K562 (cell line): ENCODE data around the gene SH2D4B. TPM values are rescaled to one million over a fixed set of nuclear protein-coding genes. Genes with fewer than 3 reads are reported as not detected.

Source experiments
- ATAC-seq: fragments of 200-7000 bp; cut with Tn5 transposase; 3 replicates; pipeline ENCODE4 v1.9.1; 2020; ENCODE audit warnings: moderate library complexity
- BruUV-seq: library from RNA; stranded (reverse); fragments of 400-500 nt; replicated peaks from 2 replicates; lab custom pipeline; 2021; lab: Mats Ljungman, UMichigan
- CTCF ChIA-PET: fragments of 300-600 bp; formaldehyde crosslinking; extraction: SDS; loops from one replicate; lab custom pipeline; 2021; ENCODE audit warnings: low intra/inter-chr PET ratio; lab: Yijun Ruan, JAX
- POLR2A ChIA-PET: fragments of 300-600, 350-650 bp; sonication (Branson Sonifier 250); formaldehyde crosslinking; extraction: SDS; loops from one replicate; lab custom pipeline; 2021; ENCODE audit warnings: antibody characterized with exemption, inconsistent platforms; lab: Yijun Ruan, JAX
- DNase-seq, 4 experiments: peaks; one replicate each; pipeline versions ENCODE4 v3.0.0 to v3.0.0-alpha.2; 2011 to 2018; ENCODE audit warnings: low spot score in 3 of 4, mixed read lengths in 3 of 4; ENCODE audit errors: extremely low read depth in 1 of 4
- FAIRE-seq: peaks from 2 replicates; lab custom pipeline; 2011; peaks lifted over from hg19 to GRCh38; lab: Jason Lieb, UNC
- H2AFZ ChIP-seq: 2 replicates; pipeline ENCODE4 v1.6.0; 2011; ENCODE audit warnings: low read depth, low read length, control low read depth, inconsistent platforms
- H3K27ac ChIP-seq: fragments of 200-600 bp; 3 replicates; pipeline ENCODE4 v1.8.0; 2011; ENCODE audit warnings: low read depth, mild to moderate bottlenecking, control low read depth, inconsistent platforms, low read length, moderate library complexity, mixed read lengths; ENCODE audit errors: extremely low read depth
- H3K27me3 ChIP-seq, 2 experiments: fragments of 300-600 bp in 1 of 2; 2 replicates in 1 of 2; 3 replicates in 1 of 2; pipeline versions ENCODE4 v1.6.0 to v1.8.0; 2011; ENCODE audit warnings: inconsistent platforms in 2 of 2, low read length in 2 of 2, mild to moderate bottlenecking in 1 of 2, mixed read lengths in 1 of 2, moderate library complexity in 1 of 2; ENCODE audit not compliant: control insufficient read depth in 2 of 2, insufficient read depth in 2 of 2
- H3K36me3 ChIP-seq: fragments of 300-600 bp; 3 replicates; pipeline ENCODE4 v1.8.0; 2011; ENCODE audit warnings: mild to moderate bottlenecking, low read length, inconsistent platforms; ENCODE audit not compliant: control insufficient read depth, insufficient read depth
- H3K4me1 ChIP-seq, 2 experiments: fragments of 200-600 bp in 1 of 2; replicated peaks in 1 of 2; 2 replicates in 1 of 2; 3 replicates in 1 of 2; pipeline versions ENCODE4 v1.5.1 to v1.8.0; 2011; ENCODE audit warnings: inconsistent platforms in 2 of 2, low read length in 2 of 2, mild to moderate bottlenecking in 1 of 2, mixed read lengths in 1 of 2, moderate library complexity in 1 of 2; ENCODE audit not compliant: control insufficient read depth in 2 of 2, insufficient read depth in 2 of 2
- H3K4me2 ChIP-seq: 2 replicates; pipeline ENCODE4 v1.6.1; 2011; ENCODE audit warnings: low read length, control low read depth, inconsistent platforms, mixed read lengths; ENCODE audit not compliant: insufficient read depth
- H3K4me3 ChIP-seq: fragments of 200-600 bp; sonication (generic), shearing (Covaris generic); 2 replicates; pipeline ENCODE4 v1.5.1; 2016; ENCODE audit warnings: control low read depth, inconsistent platforms
- H3K79me2 ChIP-seq: fragments of 200-600 bp; 3 replicates; pipeline ENCODE4 v1.8.0; 2011; ENCODE audit warnings: low read length, inconsistent platforms; ENCODE audit not compliant: control insufficient read depth, insufficient read depth
- H3K9ac ChIP-seq, 2 experiments: 2 replicates each; pipeline versions ENCODE4 v1.6.0 to v1.6.1; 2011; ENCODE audit warnings: low read depth in 2 of 2, low read length in 2 of 2, control low read depth in 1 of 2, inconsistent platforms in 1 of 2, mild to moderate bottlenecking in 1 of 2, mixed read lengths in 1 of 2; ENCODE audit not compliant: insufficient read depth in 1 of 2
- H3K9me1 ChIP-seq: one replicate; pipeline ENCODE4 v1.6.0; 2011; ENCODE audit warnings: inconsistent platforms, mild to moderate bottlenecking, low read length, moderate library complexity; ENCODE audit not compliant: control insufficient read depth, insufficient read depth
- H3K9me3 ChIP-seq: replicated peaks from 2 replicates; pipeline ENCODE4 v1.5.1; 2011; ENCODE audit warnings: low read depth, low read length, inconsistent platforms; ENCODE audit not compliant: control insufficient read depth, insufficient read depth
- H4K20me1 ChIP-seq: replicated peaks from 2 replicates; pipeline ENCODE4 v1.6.1; 2011; ENCODE audit warnings: low read length, inconsistent platforms, mixed read lengths; ENCODE audit not compliant: control insufficient read depth, insufficient read depth
- CTBP1 ChIP-seq: fragments of 450-650 bp; IDR thresholded peaks from 2 replicates; pipeline ENCODE4 v1.6.1; 2016; ENCODE audit warnings: borderline replicate concordance
- MEF2D ChIP-seq: conservative IDR thresholded peaks from 2 replicates; pipeline ENCODE4 v1.6.1; 2016; ENCODE audit warnings: low read depth, missing genetic modification characterization, missing compliant biosample characterization
- MEIS2 ChIP-seq: fragments of 450-650 bp; IDR thresholded peaks from 2 replicates; pipeline ENCODE4 v1.6.1; 2014; ENCODE audit warnings: mild to moderate bottlenecking; ENCODE audit not compliant: partially characterized antibody
- WGBS: fragments of 100-300 bp; shearing (Covaris generic); methylation state at CpG from one replicate; pipeline ENCODE4 v1.1.6; 2016; ENCODE audit warnings: low coverage, mixed read lengths; ENCODE audit not compliant: insufficient coverage; ENCODE audit errors: missing lambda C conversion rate; 5-methylcytosine and 5-hydroxymethylcytosine counted together
- in situ Hi-C: fragments of 300-500 bp; cut with MboI; formaldehyde crosslinking; loops from 4 replicates; pipeline ENCODE4 v1.15.0; 2018; ENCODE audit warnings: inconsistent platforms, mixed read lengths
- intact Hi-C: fragments of 100-400 bp; cut with micrococcal nuclease; formaldehyde crosslinking; loops from 2 replicates; pipeline ENCODE4 v1.14.2; 2022
- polyA plus RNA-seq, 8 experiments: library from polyadenylated mRNA; depleted of rRNA in 4 of 8; stranded (reverse) in 5 of 8; unstranded in 3 of 8; fragments of >200 nt; fragmentation: Nextera tagmentation in 2 of 8; fragmentation: Illumina TruSeq in 1 of 8; extraction: Ambion mirVana in 2 of 8; extraction: Trizol in 1 of 8; gene quantifications; 2 replicates each; pipeline versions ENCODE4 v1.2.1 to v1.2.3, GENCODE V29; 2011 to 2014; ENCODE audit warnings: inconsistent platforms in 1 of 8, missing spikeins in 1 of 8
- total RNA-seq, 7 experiments: library from RNA; depleted of rRNA in 6 of 7; stranded (reverse); fragments of >200 nt in 6 of 7; fragmentation: Illumina TruSeq in 2 of 7; extraction: Trizol in 2 of 7; gene quantifications; 2 replicates each; pipeline versions ENCODE4 v1.2.1 to v1.2.3, GENCODE V29; 2011 to 2021; ENCODE audit warnings: low replicate concordance in 1 of 7
- TF ChIP-seq, protein P1 (sequence below): sonication (generic); formaldehyde crosslinking; IDR thresholded peaks from 2 replicates; pipeline ENCODE4 v1.8.1; 2023; ENCODE audit warnings: mild to moderate bottlenecking, missing genetic modification reagents

Gene SH2D4B
- total and polyA plus RNA-seq, 9 of the 15 experiments (the other 6 are each of a cell fraction or from before 2014, with no cell fraction given), result 0.03 to 0.14 (median 0.04) TPM; not detected in 4

GRCh38 chr10:80526218-80526617, 11.5 kb upstream of the SH2D4B start:
- POLR2A ChIA-PET, result interaction anchor here (1.6 kb wide), 1 partner anchor 11 kb away, joined by 5 read pairs; the partner anchor contains the start of gene SH2D4B
- ATAC-seq (no peak), DNase-seq (no peak), FAIRE-seq (peak; percentile 32)
- CTCF ChIA-PET, result no interaction called here
- peaks cover 5% of the 10 kb centered on the region for H3K9me1 ChIP-seq
- H3K9ac ChIP-seq, result no peak overlapping the region
- no peaks in the 10 kb centered on the region for H3K9me3 ChIP-seq
- no peak overlapping the region for H2AFZ ChIP-seq
- in situ Hi-C loops (no loop called here), intact Hi-C loops (no loop called here)
- no TSS peak for BruUV-seq
- H3K79me2 ChIP-seq, result no peaks in the 10 kb centered on the region
- H3K4me1 ChIP-seq, result peaks cover 0 to 5% of the 10 kb centered on the region in 2 experiments; a peak in 2 of 5 replicates
- 0% methylated on average over 2 of the region's 2 CpGs for WGBS
- 0 out of 3 replicates have a peak, but pooled peaks cover 2% of the 10 kb centered on the region for H3K36me3 ChIP-seq
- H4K20me1 ChIP-seq, result no peaks in the 10 kb centered on the region
- no peak overlapping the region for H3K4me2 ChIP-seq
- H3K4me3 ChIP-seq, result no peak overlapping the region
- H3K27me3 ChIP-seq, result peaks cover 14 to 17% of the 10 kb centered on the region in 2 experiments; a peak in 4 of 5 replicates
- TF ChIP-seq MEF2D (tag) (no peak), MEIS2 (peak; percentile 4), CTBP1 (0 out of 2 replicates have a peak, but pooled peaks have one; percentile 2)
- TF ChIP-seq, protein P1, sequence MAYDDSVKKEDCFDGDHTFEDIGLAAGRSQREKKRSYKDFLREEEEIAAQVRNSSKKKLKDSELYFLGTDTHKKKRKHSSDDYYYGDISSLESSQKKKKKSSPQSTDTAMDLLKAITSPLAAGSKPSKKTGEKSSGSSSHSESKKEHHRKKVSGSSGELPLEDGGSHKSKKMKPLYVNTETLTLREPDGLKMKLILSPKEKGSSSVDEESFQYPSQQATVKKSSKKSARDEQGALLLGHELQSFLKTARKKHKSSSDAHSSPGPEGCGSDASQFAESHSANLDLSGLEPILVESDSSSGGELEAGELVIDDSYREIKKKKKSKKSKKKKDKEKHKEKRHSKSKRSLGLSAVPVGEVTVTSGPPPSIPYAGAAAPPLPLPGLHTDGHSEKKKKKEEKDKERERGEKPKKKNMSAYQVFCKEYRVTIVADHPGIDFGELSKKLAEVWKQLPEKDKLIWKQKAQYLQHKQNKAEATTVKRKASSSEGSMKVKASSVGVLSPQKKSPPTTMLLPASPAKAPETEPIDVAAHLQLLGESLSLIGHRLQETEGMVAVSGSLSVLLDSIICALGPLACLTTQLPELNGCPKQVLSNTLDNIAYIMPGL (CRISPR knock-in tag), result no peak
- no peak overlapping the region for H3K27ac ChIP-seq
